ENCODE results near the gene PLBD1. TPM values are rescaled to one million over a fixed set of nuclear protein-coding genes. Genes with fewer than 3 reads are reported as not detected.

PLBD1 gene
- total RNA-seq, 1 experiment from 2014 or later: 0.30 TPM

- no peaks in the 10 kb centered on the region for H3K9me2 ChIP-seq (ENCODE audit: insufficient read depth)
- ChIA-PET POLR2A (no interaction called here), CTCF (interaction anchor here (1.0 kb wide), 1 partner anchor 375 kb away, joined by 3 read pairs; no protein-coding TSS in a partner anchor), RAD21 (ENCODE audit: low non-redundant PET in 1 of 2, low total read pairs in 2 of 2, uncharacterized antibody in 2 of 2, unreplicated experiment in 2 of 2) (no interaction called here)
- no peak overlapping the region for H2AFZ ChIP-seq (ENCODE audit: low read depth, low read length, poor library complexity, severe bottlenecking)
- H3K4me3 ChIP-seq (replicated peaks in 1 of 2; ENCODE audit: low read depth in 1 of 2, low read length in 2 of 2): no peak overlapping the region
- ATAC-seq: no peak
- H3K27me3 ChIP-seq (ENCODE audit: insufficient read depth, low read length): no peaks in the 10 kb centered on the region
- no peaks in the 10 kb centered on the region for H3K9me3 ChIP-seq (ENCODE audit: control insufficient read depth in 1 of 2, insufficient read depth in 1 of 2, low read depth in 1 of 2, low read length in 2 of 2)
- DNase-seq (ENCODE audit: low read depth, low spot score): no peak
- no peaks in the 10 kb centered on the region for H3K36me3 ChIP-seq (ENCODE audit: control insufficient read depth in 1 of 2, insufficient read depth in 2 of 2, low read length in 2 of 2)
- no TSS peak for BruUV-seq (replicated peaks)
- intact Hi-C loops (cut with micrococcal nuclease): loop anchor here (1.0 kb wide), 1 partner anchor 42 kb away; no protein-coding TSS in a partner anchor
- no peaks in the 10 kb centered on the region for H3K79me2 ChIP-seq (ENCODE audit: insufficient read depth, low read length)
- no peak overlapping the region for H3K27ac ChIP-seq (ENCODE audit: low read depth, low read length)
- H3K4me2 ChIP-seq (ENCODE audit: low read length): no peak overlapping the region
- H4K20me1 ChIP-seq (ENCODE audit: insufficient read depth): no peaks in the 10 kb centered on the region
- H3K4me1 ChIP-seq (ENCODE audit: control insufficient read depth in 1 of 2, insufficient read depth in 2 of 2, low read length in 2 of 2): no peaks in the 10 kb centered on the region
- no peak overlapping the region for H3K9ac ChIP-seq (ENCODE audit: low read length)
- TF ChIP-seq SP1 (IDR thresholded peaks at IDR 0.05; ENCODE audit: low read depth): no peak
- no peak for TF ChIP-seq ZNF274 (IDR thresholded peaks at IDR 0.05; ENCODE audit: low read depth, low read length)
- TF ChIP-seq SRF (IDR thresholded peaks at IDR 0.05; ENCODE audit: low read depth): no peak
- TF ChIP-seq ATF3 (IDR thresholded peaks at IDR 0.05): no peak
- no peak for TF ChIP-seq SIN3A (IDR thresholded peaks at IDR 0.05; ENCODE audit: low read depth)
- no peak for TF ChIP-seq ELF1 (IDR thresholded peaks at IDR 0.05; ENCODE audit: borderline replicate concordance, low read depth)
- no peak for TF ChIP-seq EZH2phosphoT487 (IDR thresholded peaks at IDR 0.05; ENCODE audit: borderline replicate concordance)
- TF ChIP-seq EZH2 (IDR thresholded peaks at IDR 0.05): no peak
- no peak for TF ChIP-seq REST (IDR thresholded peaks at IDR 0.05; ENCODE audit: low read depth)
- TF ChIP-seq CTCF (IDR thresholded peaks at IDR 0.05 in 2 of 3, conservative IDR thresholded peaks at IDR 0.05 in 1 of 3; ENCODE audit: borderline replicate concordance in 1 of 3, insufficient read depth in 1 of 3, low read depth in 2 of 3, low read length in 2 of 3): no peak
- TF ChIP-seq POLR2A (IDR thresholded peaks at IDR 0.05; ENCODE audit: borderline replicate concordance, extremely low read depth, insufficient read depth, insufficient read length): no peak
- no peak for TF ChIP-seq JUND (IDR thresholded peaks at IDR 0.05)
These were observed 45.3 kb upstream of the PLBD1 start for GRCh38 chr12:14612898-14613445.
